Measurements from ENCODE around the gene PPP1R15B. TPM values are rescaled to one million over a fixed set of nuclear protein-coding genes. Genes with fewer than 3 reads are reported as not detected.
"Not testable (repeated sequence)": the region's sequence is repeated elsewhere in the genome, so short reads cannot be mapped to it uniquely, and the experiment has no call there.

PPP1R15B gene
- total RNA-seq, 4 donors from 2014 or later: 33.8 to 90.5 (median 72.3) TPM

DNA sequence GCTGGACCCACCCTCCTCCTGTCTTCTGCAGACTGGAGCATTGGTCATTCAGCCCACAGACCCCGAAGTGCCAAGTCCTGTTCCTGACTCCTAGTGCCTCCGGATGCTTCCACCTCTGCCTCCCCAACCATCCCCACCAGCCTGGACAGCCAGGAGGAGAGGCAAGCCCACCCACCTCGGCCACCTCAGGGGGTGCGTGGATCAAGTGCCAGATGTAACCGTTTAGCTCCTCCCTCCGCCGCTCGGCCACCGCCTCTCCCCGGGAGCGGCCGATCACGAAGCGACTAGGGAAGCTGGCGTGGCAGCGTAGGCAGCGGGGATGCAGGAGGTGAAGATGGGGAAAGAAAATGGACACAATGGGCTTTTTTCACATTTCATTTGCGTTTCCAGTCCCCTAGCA lies 18.1 kb upstream of the PPP1R15B start:
- TF ChIP-seq POLR2A (IDR thresholded peaks at IDR 0.05): no peak
- TF ChIP-seq, protein P1, sequence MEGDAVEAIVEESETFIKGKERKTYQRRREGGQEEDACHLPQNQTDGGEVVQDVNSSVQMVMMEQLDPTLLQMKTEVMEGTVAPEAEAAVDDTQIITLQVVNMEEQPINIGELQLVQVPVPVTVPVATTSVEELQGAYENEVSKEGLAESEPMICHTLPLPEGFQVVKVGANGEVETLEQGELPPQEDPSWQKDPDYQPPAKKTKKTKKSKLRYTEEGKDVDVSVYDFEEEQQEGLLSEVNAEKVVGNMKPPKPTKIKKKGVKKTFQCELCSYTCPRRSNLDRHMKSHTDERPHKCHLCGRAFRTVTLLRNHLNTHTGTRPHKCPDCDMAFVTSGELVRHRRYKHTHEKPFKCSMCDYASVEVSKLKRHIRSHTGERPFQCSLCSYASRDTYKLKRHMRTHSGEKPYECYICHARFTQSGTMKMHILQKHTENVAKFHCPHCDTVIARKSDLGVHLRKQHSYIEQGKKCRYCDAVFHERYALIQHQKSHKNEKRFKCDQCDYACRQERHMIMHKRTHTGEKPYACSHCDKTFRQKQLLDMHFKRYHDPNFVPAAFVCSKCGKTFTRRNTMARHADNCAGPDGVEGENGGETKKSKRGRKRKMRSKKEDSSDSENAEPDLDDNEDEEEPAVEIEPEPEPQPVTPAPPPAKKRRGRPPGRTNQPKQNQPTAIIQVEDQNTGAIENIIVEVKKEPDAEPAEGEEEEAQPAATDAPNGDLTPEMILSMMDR (IDR thresholded peaks at IDR 0.05): no peak
- Histone ChIP-seq H3K4me1 (no peaks in the 10 kb centered on the region), H3K9me3 (no peaks in the 10 kb centered on the region), H3K27ac (no peak overlapping the region), H3K4me3 (no peak overlapping the region), H3K27me3 (no peaks in the 10 kb centered on the region), H3K36me3 (peaks cover 0 to 91% (median 4%) of the 10 kb centered on the region in 3 donors)
- DNase-seq: no peak

DNA sequence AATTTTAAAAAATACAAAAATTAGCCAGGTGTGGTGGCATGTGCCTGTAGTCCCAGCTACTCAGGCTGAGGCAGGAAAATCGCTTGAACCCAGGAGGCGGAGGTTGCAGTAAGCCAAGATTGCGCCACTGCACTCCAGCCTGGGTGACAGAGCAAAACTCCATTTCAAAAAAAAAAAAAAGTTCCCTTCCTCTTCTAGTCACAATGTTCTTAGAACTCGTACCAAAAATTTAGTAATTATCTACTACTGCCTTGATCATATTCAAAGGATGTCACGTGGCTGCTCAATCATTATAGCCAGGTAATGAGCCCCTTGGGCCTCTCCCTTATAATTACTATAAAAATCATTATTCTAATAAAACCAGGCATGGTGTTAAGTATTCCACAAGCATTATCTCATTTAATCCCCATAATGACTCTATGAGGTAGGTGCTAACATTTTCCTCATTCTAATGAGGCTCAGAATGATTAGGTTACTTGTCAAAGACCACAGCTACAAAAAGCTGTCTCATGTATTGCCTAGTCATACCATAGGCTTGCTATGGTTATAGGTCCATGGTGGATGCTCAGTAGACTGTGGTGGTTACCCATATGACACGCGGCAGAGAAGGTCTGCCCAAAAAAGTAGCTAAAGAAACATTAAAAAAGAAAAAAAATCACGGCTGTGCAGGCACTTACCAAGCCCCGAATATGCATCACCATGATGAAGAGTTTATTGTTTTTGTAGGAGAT lies 15.5 kb upstream of the PPP1R15B start:
- TF ChIP-seq, protein P1 (IDR thresholded peaks at IDR 0.05): no peak
- H3K9me3 ChIP-seq: no peaks in the 10 kb centered on the region
- no peaks in the 10 kb centered on the region for H3K4me1 ChIP-seq
- no peaks in the 10 kb centered on the region for H3K27me3 ChIP-seq
- no peak overlapping the region for H3K27ac ChIP-seq
- no peak for DNase-seq
- H3K4me3 ChIP-seq: no peak overlapping the region
- peaks cover 0 to 97% (median 4%) of the 10 kb centered on the region in 3 donors for H3K36me3 ChIP-seq

DNA sequence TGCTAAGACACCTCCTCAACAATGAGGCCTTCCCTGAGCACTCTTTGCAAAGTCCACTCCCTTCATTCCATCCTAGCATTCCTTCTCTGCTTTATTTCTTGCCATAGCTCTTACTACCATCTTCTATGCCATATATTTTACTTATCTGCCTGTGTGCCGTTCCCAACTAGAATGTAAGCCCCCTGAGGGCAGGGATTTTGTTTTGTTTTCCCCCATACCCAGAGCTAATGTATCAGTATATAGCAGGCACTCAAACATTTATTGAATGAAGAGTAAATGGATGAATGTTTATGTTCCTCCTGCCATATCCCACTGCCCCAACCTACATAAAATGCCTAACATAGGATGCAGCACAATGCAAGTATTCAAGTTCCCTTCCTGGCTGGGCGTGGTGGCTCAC lies 14.9 kb upstream of the PPP1R15B start:
- TF ChIP-seq, protein P1 (IDR thresholded peaks at IDR 0.05): no peak
- no peak for TF ChIP-seq POLR2A (IDR thresholded peaks at IDR 0.05)
- DNase-seq: no peak
- Histone ChIP-seq H3K27ac (no peak overlapping the region), H3K4me1 (no peaks in the 10 kb centered on the region), H3K4me3 (no peak overlapping the region), H3K36me3 (peaks cover 0 to 95% (median 4%) of the 10 kb centered on the region in 3 donors), H3K27me3 (no peaks in the 10 kb centered on the region), H3K9me3 (no peaks in the 10 kb centered on the region)

DNA sequence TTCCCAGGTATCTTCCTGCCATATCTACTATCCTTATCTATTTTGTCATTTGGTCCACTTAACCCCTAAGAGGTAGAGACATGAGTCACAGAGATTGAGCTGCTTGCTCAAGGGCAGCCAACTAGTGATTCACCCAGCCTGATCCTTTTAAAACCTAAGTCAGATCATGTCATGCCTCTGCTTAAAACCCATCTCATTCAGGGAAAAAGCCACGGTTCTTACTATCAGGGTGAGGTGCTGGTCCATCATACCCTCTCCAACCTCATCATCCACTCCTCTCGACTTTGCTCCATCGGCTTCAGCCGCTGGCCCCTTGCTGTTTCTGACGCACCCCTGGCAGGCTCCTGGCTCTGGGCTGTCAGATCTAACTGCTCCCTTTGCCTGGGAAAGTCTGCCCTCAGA lies 14.4 kb upstream of the PPP1R15B start:
- Histone ChIP-seq H3K9me3 (no peaks in the 10 kb centered on the region), H3K36me3 (peaks cover 0 to 97% (median 4%) of the 10 kb centered on the region in 3 donors), H3K27ac (no peak overlapping the region), H3K4me1 (no peaks in the 10 kb centered on the region), H3K27me3 (no peaks in the 10 kb centered on the region), H3K4me3 (no peak overlapping the region)
- DNase-seq: peak in 1 of 3 donors; percentile 54
- TF ChIP-seq, protein P1 (IDR thresholded peaks at IDR 0.05): no peak
- TF ChIP-seq POLR2A (IDR thresholded peaks at IDR 0.05): no peak

DNA sequence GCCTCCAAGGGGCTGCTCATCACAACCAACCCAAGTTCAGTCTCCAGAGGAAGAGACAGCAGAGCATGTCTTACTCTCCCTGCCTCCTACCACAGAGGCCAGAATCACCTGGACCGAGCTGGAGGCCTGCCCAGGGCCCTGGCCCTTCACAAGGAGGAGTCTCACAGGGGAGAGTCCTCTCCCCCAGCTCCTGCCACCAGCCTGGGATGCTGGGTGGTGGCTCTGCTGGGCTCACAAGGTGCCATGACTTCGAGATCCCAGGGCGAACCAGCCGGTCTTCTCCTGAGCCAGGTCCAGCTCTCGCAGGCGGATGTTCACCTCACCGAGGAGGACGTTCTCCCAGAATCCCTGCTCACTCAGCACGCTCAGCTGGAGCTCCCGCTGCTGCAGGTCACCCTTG lies 13.0 kb upstream of the PPP1R15B start:
- Histone ChIP-seq H3K27ac (no peak overlapping the region), H3K27me3 (no peaks in the 10 kb centered on the region), H3K4me3 (no peak overlapping the region), H3K36me3 (peaks cover 0 to 84% (median 4%) of the 10 kb centered on the region in 3 donors), H3K4me1 (no peaks in the 10 kb centered on the region), H3K9me3 (no peaks in the 10 kb centered on the region)
- TF ChIP-seq, protein P1 (IDR thresholded peaks at IDR 0.05): no peak
- no peak for TF ChIP-seq POLR2A (IDR thresholded peaks at IDR 0.05)
- DNase-seq: peak in 1 of 3 donors; percentile 45

DNA sequence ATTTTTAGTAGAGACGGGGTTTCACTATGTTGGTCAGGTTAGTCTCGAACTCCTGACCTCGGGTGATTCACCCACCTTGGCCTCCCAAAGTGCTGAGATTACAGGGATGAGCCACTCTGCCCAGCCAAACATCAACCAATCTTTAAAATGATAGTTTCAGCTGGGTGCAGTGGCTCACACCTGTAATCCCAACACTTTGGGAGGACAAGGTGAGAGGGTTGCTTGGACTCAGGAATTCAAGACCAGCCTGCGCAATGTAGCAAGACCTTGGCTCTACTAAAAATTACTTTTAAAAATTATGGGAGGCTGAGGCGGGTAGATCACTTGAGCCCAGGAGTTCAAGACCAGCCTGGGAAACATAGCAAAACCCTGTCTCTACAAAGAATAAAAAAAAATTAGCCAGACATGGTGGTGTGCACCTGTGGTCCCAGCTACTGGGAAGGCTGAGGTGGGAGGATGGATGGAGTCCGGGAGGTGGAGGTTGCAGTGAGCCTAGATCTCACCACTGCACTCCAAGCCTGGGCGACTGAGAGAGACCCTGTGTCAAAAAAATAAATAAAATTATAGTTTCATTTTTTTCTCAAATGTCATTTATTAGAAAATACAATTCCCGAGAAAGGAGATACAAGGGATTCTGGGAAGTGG lies 10.6 kb upstream of the PPP1R15B start:
- H3K27me3 ChIP-seq, H3K4me3 ChIP-seq, H3K9me3 ChIP-seq, H3K27ac ChIP-seq: not testable (repeated sequence)
- Histone ChIP-seq H3K36me3 (peaks cover 0 to 59% (median 2%) of the 10 kb centered on the region in 3 donors), H3K4me1 (peaks cover 0 to 16% (median 0%) of the 10 kb centered on the region in 4 donors)
- DNase-seq: peak in 1 of 3 donors; percentile 24
